Mesodermal cell (in vitro differentiated cells): ENCODE results near the gene NTN1.
"Not testable (repeated sequence)": the region's sequence is repeated elsewhere in the genome, so short reads cannot be mapped to it uniquely, and the experiment has no call there.

Experiments used
- H3K27ac ChIP-seq: 2 replicates; pipeline ENCODE4 v1.7.0; 2013; ENCODE audit warnings: mild to moderate bottlenecking, low read depth, low read length, moderate library complexity; ENCODE audit not compliant: severe bottlenecking
- H3K36me3 ChIP-seq: 2 replicates; pipeline ENCODE4 v1.7.1; 2013; ENCODE audit warnings: mild to moderate bottlenecking, low read length, moderate library complexity; ENCODE audit not compliant: control insufficient read depth, insufficient read depth
- H3K4me1 ChIP-seq: one replicate; pipeline ENCODE4 v1.7.1; 2013; ENCODE audit warnings: mild to moderate bottlenecking, low read length; ENCODE audit not compliant: insufficient read depth, control insufficient read depth, poor library complexity, severe bottlenecking
- H3K4me3 ChIP-seq: 2 replicates; pipeline ENCODE4 v1.7.0; 2013; ENCODE audit warnings: low read length, control low read depth, mild to moderate bottlenecking; ENCODE audit not compliant: insufficient read depth, poor library complexity, severe bottlenecking; ENCODE audit errors: extremely low read depth
- H3K9me3 ChIP-seq: 2 replicates; pipeline ENCODE4 v1.7.1; 2013; ENCODE audit warnings: mild to moderate bottlenecking, low read length, moderate library complexity; ENCODE audit not compliant: control insufficient read depth
- WGBS, 2 experiments: methylation state at CpG; one replicate each; pipeline ENCODE4 v1.1.5; 2013; ENCODE audit warnings: missing lambda C conversion rate in 2 of 2; ENCODE audit not compliant: insufficient coverage in 2 of 2; 5-methylcytosine and 5-hydroxymethylcytosine counted together

The NTN1 gene

DNA sequence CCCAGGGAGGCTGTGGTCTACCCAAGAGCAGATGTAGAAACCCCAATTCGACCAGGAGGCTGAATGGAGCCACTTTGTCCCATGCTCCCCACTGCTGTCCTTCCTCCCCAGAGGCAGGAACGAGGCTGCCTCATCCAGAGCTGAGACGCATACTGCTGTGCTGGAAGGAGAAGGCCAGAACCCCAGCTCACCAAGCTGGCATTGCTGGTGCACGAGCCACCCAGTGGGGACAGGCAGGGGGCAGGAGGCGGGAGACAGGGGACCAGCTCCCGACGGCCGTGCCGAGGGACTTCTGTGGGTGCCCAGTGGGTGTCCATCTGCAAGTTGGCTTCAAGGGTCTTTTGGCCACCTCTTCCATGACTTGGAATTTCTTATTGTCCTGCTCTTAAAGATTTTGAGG lies 66.6 kb downstream of the NTN1 start:
- Histone ChIP-seq H3K36me3 (no peaks in the 10 kb centered on the region), H3K4me1 (no peaks in the 10 kb centered on the region), H3K27ac (no peak overlapping the region), H3K4me3 (no peak overlapping the region), H3K9me3 (no peaks in the 10 kb centered on the region)
- 84 to 85% methylated on average over 8 to 9 of the region's 9 CpGs for WGBS, 2 experiments

DNA sequence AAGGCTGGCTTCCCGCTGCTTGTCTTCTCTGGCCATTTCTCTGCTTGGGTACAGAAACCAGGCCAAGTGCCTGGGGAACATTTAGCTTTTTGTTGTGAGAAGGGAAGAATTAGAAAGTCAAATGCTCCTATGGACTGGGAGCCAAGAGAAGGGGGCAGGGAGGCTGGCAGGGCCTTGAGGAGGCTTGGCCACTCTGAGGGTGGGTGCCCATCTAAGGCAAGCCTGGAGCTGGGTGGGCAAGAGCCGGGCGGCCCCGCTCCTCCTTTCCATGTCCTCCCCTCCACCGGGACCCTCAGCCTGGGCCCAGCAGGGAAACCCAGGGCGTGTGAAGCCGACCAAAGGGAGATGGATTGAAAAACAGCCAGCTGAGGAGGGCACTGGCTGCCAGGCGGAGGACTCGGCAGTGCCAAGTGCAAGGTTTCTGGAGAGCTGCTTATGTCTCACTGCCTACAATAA lies 69.4 kb downstream of the NTN1 start:
- Histone ChIP-seq H3K9me3 (no peaks in the 10 kb centered on the region), H3K4me3 (no peak overlapping the region), H3K27ac (no peak overlapping the region), H3K4me1 (no peaks in the 10 kb centered on the region), H3K36me3 (no peaks in the 10 kb centered on the region)
- 66 to 81% methylated on average over 4 to 9 of the region's 9 CpGs for WGBS, 2 experiments

GRCh38 chr17:9094193-9094592 lies 72.9 kb downstream of the NTN1 start:
- Histone ChIP-seq H3K4me3 (no peak overlapping the region), H3K4me1 (no peaks in the 10 kb centered on the region), H3K36me3 (no peaks in the 10 kb centered on the region), H3K27ac (no peak overlapping the region), H3K9me3 (no peaks in the 10 kb centered on the region)
- WGBS, 2 experiments: no CpG with 5 or more reads among the region's 1 CpG

- 79 to 80% methylated on average over 2 of the region's 2 CpGs for WGBS, 2 experiments
- Histone ChIP-seq H3K9me3 (no peaks in the 10 kb centered on the region), H3K27ac (no peak overlapping the region), H3K4me3 (no peak overlapping the region), H3K36me3 (no peaks in the 10 kb centered on the region), H3K4me1 (no peaks in the 10 kb centered on the region)
These were observed 74.1 kb downstream of the NTN1 start for GRCh38 chr17:9095390-9095789.

- no peak overlapping the region for H3K4me3 ChIP-seq
- 87 to 90% methylated on average over 3 to 4 of the region's 6 CpGs for WGBS, 2 experiments
- H3K9me3 ChIP-seq: peaks cover 2% of the 10 kb centered on the region
- H3K4me1 ChIP-seq: no peaks in the 10 kb centered on the region
- no peaks in the 10 kb centered on the region for H3K36me3 ChIP-seq
- no peak overlapping the region for H3K27ac ChIP-seq
These were observed 77.0 kb downstream of the NTN1 start for GRCh38 chr17:9098242-9098825.

- Histone ChIP-seq H3K4me3 (no peak overlapping the region), H3K4me1 (no peaks in the 10 kb centered on the region), H3K36me3 (no peaks in the 10 kb centered on the region), H3K27ac (no peak overlapping the region), H3K9me3 (peaks cover 2% of the 10 kb centered on the region)
- 73 to 100% methylated on average over 1 of the region's 1 CpG for WGBS, 2 experiments
These were observed 80.0 kb downstream of the NTN1 start for GRCh38 chr17:9101356-9101755.

GRCh38 chr17:9103193-9103592 lies 81.9 kb downstream of the NTN1 start:
- H3K4me3 ChIP-seq, H3K9me3 ChIP-seq, H3K36me3 ChIP-seq, H3K27ac ChIP-seq, H3K4me1 ChIP-seq: not testable (repeated sequence)
- WGBS, 2 experiments: 80 to 95% methylated on average over 2 of the region's 3 CpGs

GRCh38 chr17:9104370-9105041 lies 83.2 kb downstream of the NTN1 start:
- WGBS, 2 experiments: 87 to 94% methylated on average over 17 of the region's 18 CpGs

DNA sequence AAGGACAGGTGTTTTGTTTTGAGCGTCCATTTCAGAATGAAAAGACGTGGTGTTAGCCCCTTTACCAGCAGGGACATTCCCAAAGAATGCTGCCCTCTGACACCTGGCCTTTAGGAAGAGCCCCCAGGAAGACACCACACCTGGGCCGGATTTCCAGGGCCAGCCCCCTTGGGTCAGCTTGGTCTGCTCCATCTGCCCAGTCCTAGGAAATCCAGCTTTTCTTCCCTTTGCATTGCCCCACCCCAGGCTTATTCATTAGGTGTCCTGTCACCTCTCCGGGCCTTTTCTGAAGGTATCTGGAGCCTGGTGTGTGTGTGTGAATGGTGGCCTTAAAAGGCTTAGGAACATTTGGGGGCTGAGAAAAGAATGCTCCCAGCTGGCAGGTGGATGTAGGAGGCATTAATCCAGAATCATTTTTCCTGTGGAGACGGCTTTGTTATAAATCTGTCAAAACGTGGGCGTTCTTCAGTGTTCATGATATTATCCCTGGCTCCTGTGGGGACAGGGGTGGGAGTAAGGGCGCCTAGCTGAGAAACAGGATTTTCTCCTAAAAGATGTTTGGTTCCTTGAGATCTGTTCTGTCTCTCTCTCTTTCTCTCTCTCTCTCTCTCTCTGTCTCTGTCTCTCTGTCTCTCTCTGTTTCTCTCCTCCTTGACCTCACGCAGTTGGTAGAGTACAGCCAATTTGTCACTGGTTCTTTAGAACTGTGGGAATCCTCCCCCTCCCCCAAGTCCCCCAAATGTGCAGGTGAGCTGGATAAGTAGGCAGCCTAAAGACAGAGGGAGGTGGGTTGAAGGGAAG lies 84.0 kb downstream of the NTN1 start:
- no peak overlapping the region for H3K27ac ChIP-seq
- 81 to 87% methylated on average over 6 of the region's 9 CpGs for WGBS, 2 experiments

More at GRCh38 chr17:9104370-9105041, 83.2 kb downstream of the NTN1 start:
- H3K9me3 ChIP-seq: peaks cover 2% of the 10 kb centered on the region
- no peak overlapping the region for H3K4me3 ChIP-seq
- no peaks in the 10 kb centered on the region for H3K4me1 ChIP-seq
- no peak overlapping the region for H3K27ac ChIP-seq
- H3K36me3 ChIP-seq: no peaks in the 10 kb centered on the region

DNA sequence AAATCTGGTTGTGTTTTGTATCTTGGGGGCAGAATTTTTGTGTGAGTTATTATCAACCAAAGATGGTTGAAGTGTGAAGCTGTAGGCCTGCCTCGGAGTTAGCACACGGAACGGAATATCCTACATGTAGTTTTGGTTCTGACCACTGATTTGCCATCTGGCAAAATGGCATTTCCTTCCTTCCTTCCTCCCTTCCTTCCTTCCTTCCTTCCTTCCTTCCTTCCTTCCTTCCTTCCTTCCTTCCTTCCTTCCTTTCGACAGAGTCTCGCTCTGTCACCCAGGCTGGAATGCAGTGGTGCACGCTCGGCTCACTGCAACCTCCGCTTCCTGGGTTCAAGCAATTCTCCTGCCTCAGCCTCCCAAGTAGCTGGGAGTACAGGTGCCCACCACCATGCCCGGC lies 85.0 kb downstream of the NTN1 start:
- not testable (repeated sequence) for H3K27ac ChIP-seq
- 78 to 80% methylated on average over 7 to 9 of the region's 9 CpGs for WGBS, 2 experiments

More for the DNA sequence above, 84.0 kb downstream of the NTN1 start:
- Histone ChIP-seq H3K9me3 (peaks cover 2% of the 10 kb centered on the region), H3K4me3 (no peak overlapping the region), H3K36me3 (no peaks in the 10 kb centered on the region), H3K4me1 (no peaks in the 10 kb centered on the region)

More for the DNA sequence above, 85.0 kb downstream of the NTN1 start:
- not testable (repeated sequence) for H3K4me1 ChIP-seq, H3K9me3 ChIP-seq, H3K36me3 ChIP-seq, H3K4me3 ChIP-seq
